GM18873 (cell line): ENCODE data around the gene ACHE.
A peak's percentile ranks its signal among the peaks of the same experiment; 100 is the strongest.
"Not testable (repeated sequence)": the region's sequence is repeated elsewhere in the genome, so short reads cannot be mapped to it uniquely, and the experiment has no call there.

Experiments used
- ATAC-seq: cut with Tn5 transposase; IDR thresholded peaks from one replicate; pipeline ENCODE4 v1.9.1; 2021; ENCODE audit warnings: mild to moderate bottlenecking, moderate library complexity, moderate number of reproducible peaks; ENCODE audit not compliant: unreplicated experiment, low FRiP score

Gene ACHE

DNA sequence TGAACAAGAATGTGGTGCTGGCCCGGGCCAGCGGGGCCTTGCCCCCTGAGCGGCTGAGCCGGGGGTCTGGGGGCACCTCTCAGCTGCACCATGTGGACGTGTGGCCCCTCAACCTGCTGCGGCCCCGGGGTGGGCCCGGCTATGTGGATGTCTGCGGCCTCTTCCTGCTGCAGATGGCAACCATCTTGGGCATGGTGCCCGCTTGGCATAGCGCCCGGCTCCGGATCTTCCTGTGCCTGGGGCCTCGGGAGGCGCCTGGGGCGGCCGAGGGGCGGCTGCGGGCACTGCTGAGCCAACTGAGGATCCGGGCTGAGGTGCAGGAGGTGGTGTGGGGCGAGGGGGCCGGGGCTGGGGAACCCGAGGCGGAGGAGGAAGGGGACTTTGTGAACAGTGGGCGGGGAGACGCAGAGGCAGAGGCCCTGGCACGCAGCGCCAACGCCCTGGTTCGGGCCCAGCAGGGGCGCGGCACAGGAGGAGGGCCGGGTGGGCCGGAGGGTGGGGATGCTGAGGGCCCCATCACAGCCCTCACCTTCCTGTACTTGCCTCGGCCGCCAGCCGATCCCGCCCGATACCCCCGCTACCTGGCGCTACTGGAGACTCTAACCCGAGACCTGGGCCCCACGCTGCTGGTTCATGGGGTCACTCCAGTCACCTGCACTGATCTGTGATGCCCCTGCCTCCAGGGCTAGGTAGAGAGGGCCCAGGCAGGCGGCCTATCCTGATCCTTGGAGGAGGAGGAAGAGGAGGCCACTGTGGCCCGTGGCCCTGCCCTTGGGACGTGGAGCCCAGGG lies 29.6 kb downstream of the ACHE start:
- ATAC-seq = no peak

DNA sequence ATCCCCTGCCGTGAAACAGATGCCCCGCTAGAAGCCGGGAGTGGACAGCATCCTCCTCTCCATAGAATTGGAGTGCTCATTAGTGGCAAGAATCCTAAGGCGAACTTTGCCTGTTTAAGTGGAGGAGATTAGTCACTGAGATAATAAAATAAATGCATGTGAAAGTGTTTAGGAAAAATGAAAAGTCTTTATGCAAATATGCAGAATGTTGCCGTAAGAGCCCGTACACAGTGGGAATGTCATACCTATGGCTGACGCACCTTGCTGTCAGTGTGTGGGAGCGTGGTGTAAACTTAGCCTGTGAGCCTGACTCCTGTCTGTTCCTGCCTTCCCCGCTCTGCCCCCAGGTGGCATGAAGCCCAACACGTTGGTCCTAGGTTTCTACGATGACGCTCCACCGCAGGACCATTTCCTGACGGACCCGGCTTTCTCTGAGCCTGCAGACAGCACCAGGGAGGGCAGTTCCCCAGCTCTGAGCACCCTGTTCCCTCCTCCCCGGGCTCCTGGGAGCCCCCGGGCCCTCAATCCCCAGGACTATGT lies 30.2 kb downstream of the ACHE start:
- ATAC-seq = no peak

DNA sequence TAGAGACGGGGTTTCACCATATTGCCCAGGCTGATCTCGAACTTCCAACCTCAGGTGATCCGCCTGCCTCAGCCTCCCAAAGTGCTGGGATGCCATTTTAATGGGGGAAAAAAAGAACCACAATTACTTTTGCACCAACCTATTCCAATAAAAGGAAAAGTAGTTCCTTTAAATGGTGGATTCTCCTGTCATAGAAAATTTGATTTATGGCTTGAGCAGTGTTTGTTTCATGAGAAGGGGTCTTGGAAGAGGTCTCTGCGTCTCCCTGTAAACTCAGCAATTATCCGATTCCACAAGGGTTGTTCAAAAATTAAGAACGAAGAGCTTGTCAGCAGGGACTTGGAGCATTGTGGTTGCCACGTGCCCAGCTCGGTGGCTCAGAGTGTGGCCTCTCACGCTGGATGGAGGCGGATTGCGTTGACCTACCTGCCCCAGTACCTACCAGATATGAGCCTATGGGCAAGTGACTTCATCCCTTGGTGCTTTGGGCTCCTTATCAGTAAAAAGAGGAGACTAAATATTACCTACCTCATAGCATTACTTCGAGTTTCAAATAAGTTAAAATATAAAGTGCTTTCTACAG lies 31.3 kb downstream of the ACHE start:
- no peak for ATAC-seq

DNA sequence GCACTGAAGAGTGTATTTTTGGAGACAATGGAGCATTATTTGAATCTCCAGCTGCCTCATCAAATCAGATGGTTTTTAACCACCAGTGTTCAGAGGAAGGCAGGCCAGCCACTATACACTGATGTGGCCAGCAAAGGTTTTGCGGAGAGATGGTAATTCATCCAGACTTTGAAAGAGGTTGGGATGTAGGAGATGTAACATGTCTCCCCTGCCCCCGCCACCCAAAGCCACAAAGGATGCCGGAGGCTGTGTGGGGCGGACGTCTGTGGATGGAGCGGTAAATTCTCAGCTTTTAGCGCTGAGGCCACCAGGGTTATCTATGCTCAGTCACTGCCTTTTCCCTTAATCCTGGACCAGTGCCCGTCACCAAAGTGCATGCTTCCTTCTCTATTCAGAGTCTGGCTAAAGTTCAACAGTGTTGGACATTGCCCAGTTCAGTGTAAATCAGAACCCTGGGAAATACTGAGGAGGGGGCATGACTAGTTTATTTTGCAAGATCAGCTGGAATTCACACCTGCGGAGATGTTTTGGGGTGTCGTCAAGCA lies 32.2 kb downstream of the ACHE start:
- ATAC-seq = no peak

DNA sequence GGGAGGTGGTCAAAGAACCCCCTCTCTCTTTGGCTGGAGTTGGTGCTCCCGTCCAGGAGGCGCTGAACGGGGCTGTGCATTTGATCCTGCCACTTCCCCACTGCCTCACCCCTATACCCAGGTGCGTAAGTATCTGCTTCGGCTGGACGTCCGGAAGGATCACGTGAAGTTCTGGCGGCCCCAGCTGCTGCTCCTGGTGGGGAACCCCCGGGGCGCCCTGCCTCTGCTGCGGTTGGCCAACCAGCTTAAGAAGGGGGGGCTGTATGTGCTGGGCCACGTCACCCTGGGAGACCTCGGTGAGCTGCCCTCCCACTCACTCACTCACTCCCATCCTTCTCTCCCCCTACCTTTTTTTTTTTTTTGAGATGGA lies 34.1 kb downstream of the ACHE start:
- ATAC-seq = no peak

DNA sequence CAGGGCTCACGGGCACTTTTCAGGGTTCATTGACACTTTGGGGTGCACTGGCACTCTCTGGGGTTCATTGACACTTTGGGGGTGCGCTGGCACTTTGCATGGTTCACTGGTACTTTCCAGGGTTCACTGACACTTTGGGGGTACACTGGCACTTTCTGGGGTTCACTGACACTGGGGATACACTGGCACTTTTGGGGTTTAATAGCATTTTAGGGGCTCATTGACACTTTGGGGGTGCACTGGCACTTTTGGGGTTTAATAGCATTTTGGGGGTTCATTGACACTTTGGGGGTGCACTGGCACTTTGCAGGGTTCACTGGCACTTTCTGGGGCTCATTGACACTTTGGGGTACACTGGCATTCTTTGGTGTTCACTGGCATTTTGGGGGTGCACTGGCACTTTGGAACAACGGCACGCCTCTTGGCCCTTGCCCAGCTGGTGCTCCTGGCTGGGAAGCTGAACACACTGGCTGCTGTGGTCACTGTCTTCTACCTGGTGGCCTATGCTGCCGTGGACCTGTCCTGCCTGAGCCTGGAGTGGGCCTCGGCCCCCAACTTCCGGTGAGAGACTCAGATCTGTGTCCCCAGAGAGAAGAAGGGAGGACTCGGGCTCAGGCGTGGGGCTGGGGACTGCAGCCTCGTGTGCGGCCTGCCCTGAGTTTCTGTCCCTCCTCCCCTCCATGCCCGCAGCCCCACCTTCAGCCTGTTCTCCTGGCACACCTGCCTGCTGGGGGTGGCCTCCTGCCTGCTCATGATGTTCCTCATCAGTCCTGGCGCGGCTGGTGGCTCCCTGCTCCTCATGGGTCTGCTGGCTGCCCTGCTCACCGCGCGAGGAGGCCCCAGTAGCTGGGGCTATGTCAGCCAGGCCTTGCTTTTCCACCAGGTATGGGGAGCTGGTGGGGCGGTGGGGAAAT lies 34.7 kb downstream of the ACHE start:
- ATAC-seq = no peak

DNA sequence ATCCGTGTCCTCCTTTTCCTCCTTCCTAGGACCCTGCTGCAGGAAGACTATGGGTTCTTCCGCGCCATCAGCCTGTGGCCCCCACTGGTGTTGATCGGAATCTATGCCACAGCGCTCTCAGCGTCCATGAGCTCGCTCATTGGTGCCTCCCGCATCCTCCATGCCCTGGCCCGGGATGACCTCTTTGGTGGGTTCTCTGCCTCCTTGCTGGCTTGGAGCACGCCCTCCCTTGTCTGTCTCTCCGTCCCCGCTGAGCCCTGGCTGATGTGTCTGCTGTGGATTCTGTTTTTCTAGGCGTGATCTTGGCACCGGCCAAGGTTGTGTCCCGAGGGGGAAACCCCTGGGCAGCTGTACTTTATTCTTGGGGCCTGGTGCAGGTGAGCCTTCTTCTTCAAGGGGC lies 35.8 kb downstream of the ACHE start:
- ATAC-seq = no peak

DNA sequence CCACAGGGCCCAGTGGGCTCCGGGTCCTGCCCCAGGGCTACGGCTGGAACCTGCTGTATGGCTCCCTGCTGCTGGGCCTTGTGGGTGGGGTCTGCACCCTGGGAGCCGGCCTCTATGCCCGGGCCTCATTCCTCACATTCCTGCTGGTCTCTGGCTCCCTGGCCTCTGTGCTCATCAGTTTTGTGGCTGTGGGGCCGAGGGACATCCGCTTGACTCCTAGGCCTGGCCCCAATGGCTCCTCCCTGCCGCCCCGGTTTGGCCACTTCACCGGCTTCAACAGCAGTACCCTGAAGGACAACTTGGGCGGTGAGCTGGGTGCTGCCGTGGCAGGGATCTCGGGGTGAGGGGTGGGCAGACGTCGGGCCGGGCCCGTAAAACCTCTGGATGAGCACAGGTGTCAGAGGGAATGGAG lies 38.8 kb downstream of the ACHE start:
- ATAC-seq = no peak

DNA sequence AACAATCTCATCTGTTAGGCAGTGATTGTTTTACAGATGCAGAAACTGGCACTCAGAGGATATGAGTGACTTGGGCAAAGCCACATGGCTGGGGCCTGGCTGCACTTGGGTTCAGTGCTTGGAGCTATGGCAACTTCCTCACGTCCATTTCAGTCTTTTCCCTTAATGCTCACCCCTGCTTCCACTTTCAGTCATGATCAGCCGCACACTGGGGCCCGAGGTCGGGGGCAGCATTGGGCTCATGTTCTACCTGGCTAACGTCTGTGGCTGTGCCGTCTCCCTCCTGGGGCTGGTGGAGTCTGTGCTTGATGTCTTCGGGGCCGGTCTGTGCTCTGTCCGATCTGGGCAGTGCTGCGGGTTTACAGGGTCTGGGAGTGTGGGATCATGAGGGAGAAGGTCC lies 40.2 kb downstream of the ACHE start:
- ATAC-seq = no peak

DNA sequence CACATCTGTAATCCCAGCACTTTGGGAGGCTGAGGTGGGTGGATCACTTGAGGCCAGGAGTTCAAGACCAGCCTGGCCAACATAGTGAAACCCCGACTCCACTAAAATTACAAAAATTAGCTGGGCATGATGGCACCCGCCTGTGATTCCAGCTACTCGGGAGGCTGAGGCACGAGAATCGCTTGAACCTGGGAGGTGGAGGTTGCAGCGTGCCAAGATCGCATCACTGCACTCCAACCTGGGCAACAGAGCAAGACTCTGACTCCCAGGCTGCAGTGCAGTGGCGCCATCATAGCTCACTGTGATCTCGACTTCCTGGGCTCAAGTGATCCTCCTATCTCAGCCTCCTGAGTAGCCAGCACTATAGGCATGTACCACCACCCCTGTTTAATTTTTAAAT lies 40.8 kb downstream of the ACHE start:
- not testable (repeated sequence) for ATAC-seq

DNA sequence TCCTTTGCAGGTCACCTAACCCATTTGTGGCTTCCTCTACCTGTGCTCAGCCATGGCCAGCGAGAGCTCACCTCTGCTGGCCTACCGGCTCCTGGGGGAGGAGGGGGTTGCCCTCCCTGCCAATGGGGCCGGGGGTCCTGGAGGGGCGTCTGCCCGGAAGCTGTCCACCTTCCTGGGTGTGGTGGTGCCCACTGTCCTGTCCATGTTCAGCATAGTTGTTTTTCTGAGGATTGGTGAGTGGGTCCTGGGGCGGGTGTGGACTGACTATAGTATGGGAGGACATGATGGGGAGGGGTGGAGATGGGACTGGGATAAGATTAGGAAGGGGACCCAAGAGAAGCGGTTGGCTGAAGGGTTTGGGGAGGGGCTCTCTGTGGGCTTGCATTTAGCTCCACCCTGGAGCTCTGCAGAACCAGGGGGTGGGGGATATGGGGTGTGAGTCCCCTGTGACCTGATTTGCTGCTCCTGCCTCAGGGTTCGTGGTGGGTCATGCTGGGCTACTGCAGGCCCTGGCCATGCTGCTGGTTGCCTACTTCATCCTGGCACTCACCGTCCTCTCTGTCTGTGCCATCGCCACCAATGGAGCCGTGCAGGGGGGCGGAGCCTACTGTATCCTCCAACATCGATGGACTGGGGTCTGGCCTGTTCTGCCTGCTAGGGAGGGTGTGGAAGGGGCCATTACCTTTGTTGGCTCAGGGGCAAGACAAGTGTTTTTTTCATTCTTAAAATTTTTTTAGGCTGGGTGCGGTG lies 41.4 kb downstream of the ACHE start:
- no peak for ATAC-seq

DNA sequence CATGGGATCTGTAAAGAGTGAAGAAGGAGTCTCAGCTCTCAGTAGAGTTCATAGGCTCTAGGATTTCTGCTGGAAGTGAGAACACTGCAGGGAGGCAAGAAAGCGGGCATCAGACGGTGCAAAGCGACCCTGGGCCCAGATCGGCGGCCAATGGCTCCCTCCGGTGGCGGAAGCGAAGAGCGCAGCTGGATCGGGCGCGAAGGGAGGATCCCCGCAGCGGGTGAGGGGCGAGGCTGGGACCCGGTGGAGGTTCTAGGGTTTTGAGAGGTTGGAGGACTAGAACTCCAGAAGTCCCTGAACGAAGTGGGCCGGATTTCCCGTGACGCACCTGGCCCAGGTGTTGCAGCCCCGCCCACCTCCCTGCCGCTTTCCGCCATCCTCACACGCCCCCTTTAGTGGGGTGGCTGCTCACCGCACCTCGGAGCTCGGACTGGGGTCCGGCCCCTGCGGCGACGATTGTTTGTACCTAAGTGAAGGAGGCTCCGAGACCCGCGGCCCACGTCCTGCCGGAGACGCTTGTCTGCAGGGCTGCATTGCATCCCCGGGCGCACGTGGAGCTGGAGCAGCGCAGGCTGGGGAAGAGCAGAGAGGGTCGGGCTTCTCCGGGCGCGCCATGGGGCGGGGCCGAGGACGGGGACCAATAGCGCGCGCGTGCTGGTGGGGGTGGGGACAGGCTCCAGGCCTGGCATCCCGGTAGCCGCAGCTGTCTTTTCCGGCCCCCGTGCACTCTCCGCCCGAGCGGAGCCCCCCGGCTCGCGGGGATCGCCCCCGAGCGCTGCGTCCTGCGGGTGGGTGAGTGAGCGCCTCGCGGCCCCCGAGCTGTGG lies 43.4 kb downstream of the ACHE start, which contains the start of gene SLC12A9:
Gene SLC12A9 (plus strand): TSS at position 666 of the 825 bp plus-strand sequence. CDS start 1,485 bp downstream, outside the sequence.
- peak; percentile 68 for ATAC-seq

DNA sequence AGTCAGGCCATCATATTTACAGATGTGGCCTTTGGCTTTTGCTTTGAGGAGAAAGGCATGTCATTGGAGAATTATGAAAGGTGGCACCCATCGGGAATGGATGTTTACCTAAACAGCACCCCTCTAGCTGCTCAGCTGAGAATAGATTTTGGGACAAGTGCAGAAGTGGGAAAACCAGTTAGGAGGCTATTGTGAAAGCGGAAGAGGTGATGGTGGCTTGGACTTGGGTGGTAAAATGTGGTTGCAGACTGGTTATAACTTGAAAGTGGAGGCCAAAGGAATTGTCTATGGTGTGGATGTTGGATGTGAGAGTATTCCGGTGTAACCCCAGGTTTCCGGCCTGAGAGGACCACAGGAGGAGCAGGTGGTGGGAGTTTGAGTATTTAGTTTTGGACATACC lies 48.3 kb downstream of the ACHE start:
- ATAC-seq = no peak

DNA sequence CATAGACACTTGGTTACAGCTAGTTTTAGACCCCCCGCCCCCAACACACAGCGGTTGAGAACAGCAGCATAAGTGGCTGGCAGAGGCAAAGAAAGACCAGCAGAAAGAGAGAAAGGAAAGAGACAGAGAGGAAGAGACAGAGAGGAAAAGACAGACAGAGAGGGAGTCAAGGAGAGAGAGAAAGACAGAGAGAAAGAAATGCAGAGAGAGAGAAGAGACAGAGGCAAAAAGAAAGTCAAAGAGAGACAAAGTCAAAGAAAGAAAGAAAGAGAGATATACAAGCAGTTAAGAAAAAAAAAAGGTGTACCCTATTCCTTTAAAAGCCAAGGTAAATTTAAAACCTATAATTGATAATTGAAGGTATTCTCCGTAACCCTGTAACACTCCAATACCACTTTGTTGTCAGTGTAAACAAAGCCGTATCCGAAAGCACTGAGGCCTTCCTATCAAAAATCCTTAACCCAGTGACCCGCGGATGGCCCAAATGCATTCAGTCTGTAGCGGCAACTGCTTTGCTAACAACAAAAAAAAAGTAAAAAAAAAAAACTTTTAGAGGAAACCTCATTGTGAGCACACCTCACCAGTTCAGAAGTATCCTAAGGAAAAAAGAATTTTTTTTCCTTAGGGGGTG lies 55.1 kb downstream of the ACHE start:
- ATAC-seq = no peak
